GM12878 (cell line): ENCODE data around the gene DCP1A. TPM values are rescaled to one million over a fixed set of nuclear protein-coding genes. Genes with fewer than 3 reads are reported as not detected.

ENCODE experiments used
- CBFB ChIP-seq: IDR thresholded peaks from 2 replicates; pipeline ENCODE4 v1.6.1; 2016; ENCODE audit warnings: antibody characterized with exemption, low read depth
- CREM ChIP-seq: IDR thresholded peaks from 2 replicates; pipeline ENCODE4 v1.6.1; 2014; ENCODE audit warnings: antibody characterized with exemption, low read depth
- GATAD2B ChIP-seq: fragments of 450-650 bp; conservative IDR thresholded peaks from 2 replicates; pipeline ENCODE4 v1.6.1; 2017; ENCODE audit warnings: low read depth, mild to moderate bottlenecking, moderate library complexity
- HCFC1 ChIP-seq: fragments of 150-350 bp; IDR thresholded peaks from 2 replicates; pipeline ENCODE4 v1.6.1; 2014; ENCODE audit warnings: low read length
- NFIC ChIP-seq: IDR thresholded peaks from 2 replicates; pipeline ENCODE4 v1.6.1; 2012; ENCODE audit warnings: low read depth, mild to moderate bottlenecking, inconsistent platforms, low read length, moderate library complexity
- SIN3A ChIP-seq: IDR thresholded peaks from 2 replicates; pipeline ENCODE4 v1.6.1; 2012; ENCODE audit warnings: low read depth, low read length, improper control_type of control experiment
- SMARCA5 ChIP-seq: fragments of 450-650 bp; IDR thresholded peaks from 2 replicates; pipeline ENCODE4 v1.6.1; 2017; ENCODE audit warnings: mild to moderate bottlenecking
- SREBF1 ChIP-seq: IDR thresholded peaks from 2 replicates; pipeline ENCODE4 v1.6.1; 2012; ENCODE audit warnings: mild to moderate bottlenecking, low read length
- SUPT20H ChIP-seq: IDR thresholded peaks from 2 replicates; pipeline ENCODE4 v1.6.1; 2011; ENCODE audit warnings: low read depth, mild to moderate bottlenecking, low read length, moderate library complexity, borderline replicate concordance; ENCODE audit not compliant: control insufficient read depth
- TARDBP ChIP-seq: IDR thresholded peaks from 2 replicates; pipeline ENCODE4 v1.6.1; 2016; ENCODE audit warnings: borderline replicate concordance
- ZNF217 ChIP-seq: fragments of 450-650 bp; IDR thresholded peaks from 2 replicates; pipeline ENCODE4 v1.6.1; 2017; ENCODE audit warnings: antibody characterized with exemption, mild to moderate bottlenecking
- polyA plus RNA-seq, 11 experiments: library from polyadenylated mRNA; depleted of rRNA in 4 of 11; unstranded in 6 of 11; stranded (reverse) in 5 of 11; fragments of >200 nt; fragmentation: Nextera tagmentation in 4 of 11; fragmentation: Illumina TruSeq in 1 of 11; extraction: Ambion mirVana in 4 of 11; extraction: Trizol in 1 of 11; gene quantifications; 1 replicate in 1 of 11; 2 replicates in 10 of 11; pipeline versions ENCODE4 v1.2.1 to v1.2.3, GENCODE V29; 2011 to 2016; ENCODE audit warnings: inconsistent platforms in 2 of 11, missing spikeins in 2 of 11, low read depth in 1 of 11
- total RNA-seq, 4 experiments: library from RNA; depleted of rRNA in 3 of 4; stranded (reverse); fragments of >200 nt in 3 of 4; fragmentation: Illumina TruSeq in 1 of 4; extraction: Trizol in 1 of 4; gene quantifications; 2 replicates each; pipeline versions ENCODE4 v1.2.1 to v1.2.3, GENCODE V29; 2013 to 2021
- TF ChIP-seq, protein P1 (sequence below): IDR thresholded peaks from 2 replicates; pipeline ENCODE4 v1.6.1; 2012; ENCODE audit warnings: low read length, inconsistent platforms
- TF ChIP-seq, protein P2 (sequence below), 3 experiments: IDR thresholded peaks in 2 of 3; conservative IDR thresholded peaks in 1 of 3; 2 replicates each; pipeline ENCODE4 v1.5.1; 2011; ENCODE audit warnings: low read depth in 3 of 3, low read length in 3 of 3, mild to moderate bottlenecking in 3 of 3, control low read depth in 2 of 3, moderate library complexity in 2 of 3, inconsistent platforms in 1 of 3, mixed read lengths in 1 of 3; ENCODE audit not compliant: control insufficient read depth in 2 of 3, insufficient read depth in 1 of 3; ENCODE audit errors: extremely low read depth in 1 of 3
- TF ChIP-seq, protein P3 (sequence below): fragments of 450-650 bp; conservative IDR thresholded peaks from 2 replicates; pipeline ENCODE4 v1.6.1; 2017; ENCODE audit warnings: mild to moderate bottlenecking, moderate library complexity
- TF ChIP-seq, protein P4 (sequence below): fragments of 150-350 bp; IDR thresholded peaks from 2 replicates; pipeline ENCODE4 v1.6.1; 2016; ENCODE audit warnings: low read depth, low read length
- TF ChIP-seq, protein P5 (sequence below): fragments of 450-650 bp; IDR thresholded peaks from 2 replicates; pipeline ENCODE4 v1.6.1; 2017; ENCODE audit warnings: mild to moderate bottlenecking, moderate library complexity

Gene DCP1A
- total and polyA plus RNA-seq, 10 of the 15 experiments (the other 5 are each of a cell fraction or from before 2014, with no cell fraction given): 12.5 to 34.6 (median 16.3) TPM

DNA sequence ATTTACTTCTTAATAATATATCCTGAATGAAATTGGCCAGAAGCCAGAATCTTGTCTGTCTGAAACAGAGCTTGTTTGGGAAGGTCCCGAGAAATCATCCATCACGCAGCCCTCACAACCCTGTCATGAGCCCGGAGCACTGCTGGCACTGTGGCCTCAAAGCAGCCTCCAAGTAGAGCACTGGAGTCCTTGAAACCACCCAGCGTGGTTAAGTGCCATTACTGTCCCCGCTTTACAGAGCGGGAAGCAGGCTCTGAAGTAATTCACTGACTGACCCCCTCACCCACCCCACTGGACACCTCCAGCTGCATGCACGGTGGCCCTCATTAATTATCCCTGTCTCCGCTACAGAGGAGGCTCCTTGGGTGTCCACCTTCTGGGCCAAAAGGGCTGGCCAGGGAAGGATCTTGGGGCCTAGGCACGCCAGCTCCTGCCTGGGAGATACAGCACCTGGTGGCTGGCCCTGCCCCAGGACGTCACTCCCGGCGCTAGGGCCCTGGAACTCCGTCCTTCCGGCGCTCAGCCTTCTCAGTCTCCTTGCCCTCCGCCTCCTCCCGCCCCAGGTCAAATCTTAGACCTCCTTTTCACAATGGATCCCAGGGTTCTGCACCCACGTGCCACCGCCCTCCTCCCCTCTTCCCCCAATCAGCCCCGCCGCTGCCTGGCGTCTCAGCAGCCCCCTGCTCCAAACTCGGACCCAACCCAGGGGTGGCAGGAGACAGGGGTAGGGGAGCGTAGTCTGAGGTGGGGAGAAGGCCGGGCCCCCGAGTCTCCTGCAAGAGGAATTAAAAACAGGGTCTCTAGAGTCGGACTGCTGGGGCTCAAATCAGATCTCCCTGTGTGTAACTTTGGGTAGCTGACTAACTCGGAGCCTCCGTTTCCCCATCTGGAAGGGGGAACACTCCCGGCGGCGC lies 92.6 kb downstream of the DCP1A start (continued):
- TF ChIP-seq, protein P1, sequence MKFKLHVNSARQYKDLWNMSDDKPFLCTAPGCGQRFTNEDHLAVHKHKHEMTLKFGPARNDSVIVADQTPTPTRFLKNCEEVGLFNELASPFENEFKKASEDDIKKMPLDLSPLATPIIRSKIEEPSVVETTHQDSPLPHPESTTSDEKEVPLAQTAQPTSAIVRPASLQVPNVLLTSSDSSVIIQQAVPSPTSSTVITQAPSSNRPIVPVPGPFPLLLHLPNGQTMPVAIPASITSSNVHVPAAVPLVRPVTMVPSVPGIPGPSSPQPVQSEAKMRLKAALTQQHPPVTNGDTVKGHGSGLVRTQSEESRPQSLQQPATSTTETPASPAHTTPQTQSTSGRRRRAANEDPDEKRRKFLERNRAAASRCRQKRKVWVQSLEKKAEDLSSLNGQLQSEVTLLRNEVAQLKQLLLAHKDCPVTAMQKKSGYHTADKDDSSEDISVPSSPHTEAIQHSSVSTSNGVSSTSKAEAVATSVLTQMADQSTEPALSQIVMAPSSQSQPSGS: no peak
- TF ChIP-seq TARDBP: no peak
- TF ChIP-seq NFIC: no peak
- TF ChIP-seq, protein P2, sequence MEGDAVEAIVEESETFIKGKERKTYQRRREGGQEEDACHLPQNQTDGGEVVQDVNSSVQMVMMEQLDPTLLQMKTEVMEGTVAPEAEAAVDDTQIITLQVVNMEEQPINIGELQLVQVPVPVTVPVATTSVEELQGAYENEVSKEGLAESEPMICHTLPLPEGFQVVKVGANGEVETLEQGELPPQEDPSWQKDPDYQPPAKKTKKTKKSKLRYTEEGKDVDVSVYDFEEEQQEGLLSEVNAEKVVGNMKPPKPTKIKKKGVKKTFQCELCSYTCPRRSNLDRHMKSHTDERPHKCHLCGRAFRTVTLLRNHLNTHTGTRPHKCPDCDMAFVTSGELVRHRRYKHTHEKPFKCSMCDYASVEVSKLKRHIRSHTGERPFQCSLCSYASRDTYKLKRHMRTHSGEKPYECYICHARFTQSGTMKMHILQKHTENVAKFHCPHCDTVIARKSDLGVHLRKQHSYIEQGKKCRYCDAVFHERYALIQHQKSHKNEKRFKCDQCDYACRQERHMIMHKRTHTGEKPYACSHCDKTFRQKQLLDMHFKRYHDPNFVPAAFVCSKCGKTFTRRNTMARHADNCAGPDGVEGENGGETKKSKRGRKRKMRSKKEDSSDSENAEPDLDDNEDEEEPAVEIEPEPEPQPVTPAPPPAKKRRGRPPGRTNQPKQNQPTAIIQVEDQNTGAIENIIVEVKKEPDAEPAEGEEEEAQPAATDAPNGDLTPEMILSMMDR (IDR thresholded peaks at IDR 0.05 in 2 of 3, conservative IDR thresholded peaks at IDR 0.05 in 1 of 3; ENCODE audit: control insufficient read depth in 2 of 3, extremely low read depth in 1 of 3, insufficient read depth in 1 of 3, low read depth in 3 of 3, low read length in 3 of 3): no peak
- TF ChIP-seq, protein P3, sequence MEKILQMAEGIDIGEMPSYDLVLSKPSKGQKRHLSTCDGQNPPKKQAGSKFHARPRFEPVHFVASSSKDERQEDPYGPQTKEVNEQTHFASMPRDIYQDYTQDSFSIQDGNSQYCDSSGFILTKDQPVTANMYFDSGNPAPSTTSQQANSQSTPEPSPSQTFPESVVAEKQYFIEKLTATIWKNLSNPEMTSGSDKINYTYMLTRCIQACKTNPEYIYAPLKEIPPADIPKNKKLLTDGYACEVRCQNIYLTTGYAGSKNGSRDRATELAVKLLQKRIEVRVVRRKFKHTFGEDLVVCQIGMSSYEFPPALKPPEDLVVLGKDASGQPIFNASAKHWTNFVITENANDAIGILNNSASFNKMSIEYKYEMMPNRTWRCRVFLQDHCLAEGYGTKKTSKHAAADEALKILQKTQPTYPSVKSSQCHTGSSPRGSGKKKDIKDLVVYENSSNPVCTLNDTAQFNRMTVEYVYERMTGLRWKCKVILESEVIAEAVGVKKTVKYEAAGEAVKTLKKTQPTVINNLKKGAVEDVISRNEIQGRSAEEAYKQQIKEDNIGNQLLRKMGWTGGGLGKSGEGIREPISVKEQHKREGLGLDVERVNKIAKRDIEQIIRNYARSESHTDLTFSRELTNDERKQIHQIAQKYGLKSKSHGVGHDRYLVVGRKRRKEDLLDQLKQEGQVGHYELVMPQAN: no peak; the same call in none of the 2 replicates
- TF ChIP-seq CBFB: no peak
- TF ChIP-seq ZNF217: no peak
- TF ChIP-seq CREM: peak; percentile 83
- no peak for TF ChIP-seq SUPT20H
- TF ChIP-seq SIN3A: peak; percentile 43; the same call in 1 of the 2 replicates
- no peak for TF ChIP-seq GATAD2B
- TF ChIP-seq, protein P4, sequence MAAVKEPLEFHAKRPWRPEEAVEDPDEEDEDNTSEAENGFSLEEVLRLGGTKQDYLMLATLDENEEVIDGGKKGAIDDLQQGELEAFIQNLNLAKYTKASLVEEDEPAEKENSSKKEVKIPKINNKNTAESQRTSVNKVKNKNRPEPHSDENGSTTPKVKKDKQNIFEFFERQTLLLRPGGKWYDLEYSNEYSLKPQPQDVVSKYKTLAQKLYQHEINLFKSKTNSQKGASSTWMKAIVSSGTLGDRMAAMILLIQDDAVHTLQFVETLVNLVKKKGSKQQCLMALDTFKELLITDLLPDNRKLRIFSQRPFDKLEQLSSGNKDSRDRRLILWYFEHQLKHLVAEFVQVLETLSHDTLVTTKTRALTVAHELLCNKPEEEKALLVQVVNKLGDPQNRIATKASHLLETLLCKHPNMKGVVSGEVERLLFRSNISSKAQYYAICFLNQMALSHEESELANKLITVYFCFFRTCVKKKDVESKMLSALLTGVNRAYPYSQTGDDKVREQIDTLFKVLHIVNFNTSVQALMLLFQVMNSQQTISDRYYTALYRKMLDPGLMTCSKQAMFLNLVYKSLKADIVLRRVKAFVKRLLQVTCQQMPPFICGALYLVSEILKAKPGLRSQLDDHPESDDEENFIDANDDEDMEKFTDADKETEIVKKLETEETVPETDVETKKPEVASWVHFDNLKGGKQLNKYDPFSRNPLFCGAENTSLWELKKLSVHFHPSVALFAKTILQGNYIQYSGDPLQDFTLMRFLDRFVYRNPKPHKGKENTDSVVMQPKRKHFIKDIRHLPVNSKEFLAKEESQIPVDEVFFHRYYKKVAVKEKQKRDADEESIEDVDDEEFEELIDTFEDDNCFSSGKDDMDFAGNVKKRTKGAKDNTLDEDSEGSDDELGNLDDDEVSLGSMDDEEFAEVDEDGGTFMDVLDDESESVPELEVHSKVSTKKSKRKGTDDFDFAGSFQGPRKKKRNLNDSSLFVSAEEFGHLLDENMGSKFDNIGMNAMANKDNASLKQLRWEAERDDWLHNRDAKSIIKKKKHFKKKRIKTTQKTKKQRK: no peak
- no peak for TF ChIP-seq SREBF1
- no peak for TF ChIP-seq SMARCA5
- no peak for TF ChIP-seq HCFC1
- TF ChIP-seq, protein P5, sequence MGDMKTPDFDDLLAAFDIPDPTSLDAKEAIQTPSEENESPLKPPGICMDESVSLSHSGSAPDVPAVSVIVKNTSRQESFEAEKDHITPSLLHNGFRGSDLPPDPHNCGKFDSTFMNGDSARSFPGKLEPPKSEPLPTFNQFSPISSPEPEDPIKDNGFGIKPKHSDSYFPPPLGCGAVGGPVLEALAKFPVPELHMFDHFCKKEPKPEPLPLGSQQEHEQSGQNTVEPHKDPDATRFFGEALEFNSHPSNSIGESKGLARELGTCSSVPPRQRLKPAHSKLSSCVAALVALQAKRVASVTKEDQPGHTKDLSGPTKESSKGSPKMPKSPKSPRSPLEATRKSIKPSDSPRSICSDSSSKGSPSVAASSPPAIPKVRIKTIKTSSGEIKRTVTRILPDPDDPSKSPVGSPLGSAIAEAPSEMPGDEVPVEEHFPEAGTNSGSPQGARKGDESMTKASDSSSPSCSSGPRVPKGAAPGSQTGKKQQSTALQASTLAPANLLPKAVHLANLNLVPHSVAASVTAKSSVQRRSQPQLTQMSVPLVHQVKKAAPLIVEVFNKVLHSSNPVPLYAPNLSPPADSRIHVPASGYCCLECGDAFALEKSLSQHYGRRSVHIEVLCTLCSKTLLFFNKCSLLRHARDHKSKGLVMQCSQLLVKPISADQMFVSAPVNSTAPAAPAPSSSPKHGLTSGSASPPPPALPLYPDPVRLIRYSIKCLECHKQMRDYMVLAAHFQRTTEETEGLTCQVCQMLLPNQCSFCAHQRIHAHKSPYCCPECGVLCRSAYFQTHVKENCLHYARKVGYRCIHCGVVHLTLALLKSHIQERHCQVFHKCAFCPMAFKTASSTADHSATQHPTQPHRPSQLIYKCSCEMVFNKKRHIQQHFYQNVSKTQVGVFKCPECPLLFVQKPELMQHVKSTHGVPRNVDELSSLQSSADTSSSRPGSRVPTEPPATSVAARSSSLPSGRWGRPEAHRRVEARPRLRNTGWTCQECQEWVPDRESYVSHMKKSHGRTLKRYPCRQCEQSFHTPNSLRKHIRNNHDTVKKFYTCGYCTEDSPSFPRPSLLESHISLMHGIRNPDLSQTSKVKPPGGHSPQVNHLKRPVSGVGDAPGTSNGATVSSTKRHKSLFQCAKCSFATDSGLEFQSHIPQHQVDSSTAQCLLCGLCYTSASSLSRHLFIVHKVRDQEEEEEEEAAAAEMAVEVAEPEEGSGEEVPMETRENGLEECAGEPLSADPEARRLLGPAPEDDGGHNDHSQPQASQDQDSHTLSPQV: no peak
